NCI-H2029 (cell line): ENCODE results near the gene SCG5.

Experiments used
- DNase-seq: peaks from one replicate; lab custom pipeline; 2025; lab: John Stamatoyannopoulos, UW

SCG5 gene

GRCh38 chr15:32723171-32723948 lies 81.8 kb downstream of the SCG5 start:
- no peak for DNase-seq

- no peak for DNase-seq
Measured at GRCh38 chr15:32729700-32730395, 88.3 kb downstream of the SCG5 start.

GRCh38 chr15:32730677-32731654 lies 89.5 kb downstream of the SCG5 start:
- DNase-seq: peak; percentile 68

GRCh38 chr15:32732574-32733157 lies 91.2 kb downstream of the SCG5 start:
- DNase-seq: no peak

GRCh38 chr15:32733281-32733680 lies 91.8 kb downstream of the SCG5 start:
- no peak for DNase-seq

GRCh38 chr15:32735989-32736700 lies 94.6 kb downstream of the SCG5 start:
- no peak for DNase-seq

- DNase-seq: no peak
Measured at GRCh38 chr15:32736701-32737061, 95.2 kb downstream of the SCG5 start.

GRCh38 chr15:32737304-32737703 lies 95.8 kb downstream of the SCG5 start:
- DNase-seq: no peak

GRCh38 chr15:32738666-32739065 lies 97.2 kb downstream of the SCG5 start:
- DNase-seq: no peak

- DNase-seq: no peak
Measured at GRCh38 chr15:32739522-32740063, 98.1 kb downstream of the SCG5 start.

- no peak for DNase-seq
Measured at GRCh38 chr15:32743411-32744140, 102.1 kb downstream of the SCG5 start.

GRCh38 chr15:32746116-32746857 lies 104.8 kb downstream of the SCG5 start:
- no peak for DNase-seq
